Prostate gland (tissue), 2 donors: Measurements from ENCODE around the gene FMN2. TPM values are rescaled to one million over a fixed set of nuclear protein-coding genes. Genes with fewer than 3 reads are reported as not detected.

Experiments
- DNase-seq: peaks from one replicate; pipeline ENCODE4 v3.0.0-alpha.2; 2019; ENCODE audit warnings: low spot score
- H3K27ac ChIP-seq, 2 donors: fragments of 200-600 bp; sonication (generic); 2 replicates each; pipeline ENCODE4 v1.5.1; 2017 to 2019
- H3K27me3 ChIP-seq: fragments of 200-600 bp; sonication (generic); replicated peaks from 2 replicates; pipeline ENCODE4 v1.5.1; 2019; ENCODE audit not compliant: insufficient read depth
- H3K36me3 ChIP-seq, 2 donors: fragments of 200-600 bp; sonication (generic); 1 replicate in 1 of 2; 2 replicates in 1 of 2; pipeline versions ENCODE4 v1.5.1 to v1.8.1; 2017 to 2019
- H3K4me1 ChIP-seq: fragments of 200-600 bp; sonication (generic); replicated peaks from 2 replicates; pipeline ENCODE4 v1.5.1; 2019
- H3K4me3 ChIP-seq, 2 donors: fragments of 200-600 bp; sonication (generic); 2 replicates each; pipeline ENCODE4 v1.5.1; 2017 to 2019
- H3K9me3 ChIP-seq: fragments of 200-600 bp; sonication (generic); 2 replicates; pipeline ENCODE4 v1.5.1; 2017
- POLR2A ChIP-seq: fragments of 450-650 bp; IDR thresholded peaks from one replicate; pipeline ENCODE4 v1.6.1; 2016; ENCODE audit warnings: antibody characterized with exemption, mild to moderate bottlenecking
- POLR2AphosphoS5 ChIP-seq: sonication (generic); formaldehyde crosslinking; IDR thresholded peaks from one replicate; pipeline ENCODE4 v1.6.1; 2017; ENCODE audit warnings: antibody characterized with exemption
- WGBS: methylation state at CpG from one replicate; pipeline ENCODE4 v1.1.5; 2018; 5-methylcytosine and 5-hydroxymethylcytosine counted together
- intact Hi-C: fragments of 100-400 bp; cut with DNase I; formaldehyde crosslinking; loops from one replicate; pipeline ENCODE4 v1.14.2; 2022
- total RNA-seq, 2 donors: library from RNA; depleted of rRNA; stranded (reverse); fragments of >200 nt; gene quantifications; one replicate each; pipeline ENCODE4 v1.1.0, GENCODE V29; 2016
- TF ChIP-seq, protein P1 (sequence below), 4 experiments: fragments of 200-600 bp in 2 of 4; fragments of 450-650 bp in 2 of 4; sonication (generic) in 2 of 4; IDR thresholded peaks; 1 replicate in 3 of 4; 2 replicates in 1 of 4; pipeline ENCODE4 v1.5.1; 2016 to 2019; ENCODE audit warnings: antibody characterized with exemption in 4 of 4, mild to moderate bottlenecking in 2 of 4, moderate library complexity in 2 of 4

Gene FMN2
- total RNA-seq, 2 donors from 2014 or later, result 0.27 to 4.8 TPM

DNA sequence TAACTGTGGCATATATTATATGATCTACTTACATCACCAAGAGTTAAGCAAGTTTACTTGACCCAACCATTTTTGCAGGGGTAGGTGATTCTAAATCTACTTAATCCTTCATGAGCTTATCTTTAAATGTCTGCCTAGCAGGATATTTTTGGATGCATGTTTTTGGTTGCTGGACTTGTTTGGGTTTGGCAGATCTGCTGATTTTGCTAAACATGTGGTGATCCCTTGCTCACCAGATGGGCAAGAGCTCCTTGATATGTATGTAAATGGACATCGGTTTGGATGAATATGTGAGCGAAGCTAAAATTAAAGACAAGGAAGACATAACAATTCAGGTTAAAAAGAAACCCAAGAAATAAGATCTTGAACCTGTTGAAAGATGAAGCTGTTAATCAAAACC lies 36.7 kb downstream of the FMN2 start:
- 99% methylated on average over 2 of the region's 2 CpGs for WGBS
- no peak for DNase-seq
- no peaks in the 10 kb centered on the region for H3K9me3 ChIP-seq
- no peaks in the 10 kb centered on the region for H3K4me1 ChIP-seq
- H3K36me3 ChIP-seq, result no peaks in the 10 kb centered on the region
- no peak overlapping the region for H3K27ac ChIP-seq
- intact Hi-C loops, result no loop called here
- no peaks in the 10 kb centered on the region for H3K27me3 ChIP-seq
- H3K4me3 ChIP-seq, result no peak overlapping the region
- TF ChIP-seq POLR2AphosphoS5, result no peak
- no peak for TF ChIP-seq POLR2A
- TF ChIP-seq, protein P1, sequence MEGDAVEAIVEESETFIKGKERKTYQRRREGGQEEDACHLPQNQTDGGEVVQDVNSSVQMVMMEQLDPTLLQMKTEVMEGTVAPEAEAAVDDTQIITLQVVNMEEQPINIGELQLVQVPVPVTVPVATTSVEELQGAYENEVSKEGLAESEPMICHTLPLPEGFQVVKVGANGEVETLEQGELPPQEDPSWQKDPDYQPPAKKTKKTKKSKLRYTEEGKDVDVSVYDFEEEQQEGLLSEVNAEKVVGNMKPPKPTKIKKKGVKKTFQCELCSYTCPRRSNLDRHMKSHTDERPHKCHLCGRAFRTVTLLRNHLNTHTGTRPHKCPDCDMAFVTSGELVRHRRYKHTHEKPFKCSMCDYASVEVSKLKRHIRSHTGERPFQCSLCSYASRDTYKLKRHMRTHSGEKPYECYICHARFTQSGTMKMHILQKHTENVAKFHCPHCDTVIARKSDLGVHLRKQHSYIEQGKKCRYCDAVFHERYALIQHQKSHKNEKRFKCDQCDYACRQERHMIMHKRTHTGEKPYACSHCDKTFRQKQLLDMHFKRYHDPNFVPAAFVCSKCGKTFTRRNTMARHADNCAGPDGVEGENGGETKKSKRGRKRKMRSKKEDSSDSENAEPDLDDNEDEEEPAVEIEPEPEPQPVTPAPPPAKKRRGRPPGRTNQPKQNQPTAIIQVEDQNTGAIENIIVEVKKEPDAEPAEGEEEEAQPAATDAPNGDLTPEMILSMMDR (IDR thresholded peaks at IDR 0.05), result no peak

DNA sequence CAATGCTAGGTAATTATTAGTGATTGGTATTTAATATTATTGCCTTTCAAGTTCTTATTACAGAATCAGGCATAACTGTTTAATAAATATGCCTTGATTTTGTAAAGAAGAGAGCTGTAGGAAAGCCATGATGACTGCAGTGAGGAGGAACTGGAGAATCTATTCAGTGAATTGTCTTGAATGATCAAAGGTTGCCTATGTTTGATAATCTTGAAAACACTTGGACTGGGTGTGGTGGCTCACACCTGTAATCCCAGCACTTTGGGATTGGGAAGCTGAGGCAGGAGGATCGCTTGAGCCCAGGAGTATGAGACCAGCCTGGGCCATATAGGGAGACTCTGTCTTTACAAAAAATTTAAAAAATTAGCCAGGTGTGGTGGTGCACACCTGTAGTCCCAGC lies 42.4 kb downstream of the FMN2 start:
- no peak for DNase-seq
- no peaks in the 10 kb centered on the region for H3K9me3 ChIP-seq
- H3K4me3 ChIP-seq, result no peak overlapping the region
- no peaks in the 10 kb centered on the region for H3K36me3 ChIP-seq
- intact Hi-C loops, result no loop called here
- H3K27me3 ChIP-seq, result no peaks in the 10 kb centered on the region
- no peaks in the 10 kb centered on the region for H3K4me1 ChIP-seq
- no peak for TF ChIP-seq POLR2AphosphoS5
- TF ChIP-seq, protein P1 (IDR thresholded peaks at IDR 0.05), result no peak
- no peak for TF ChIP-seq POLR2A
- H3K27ac ChIP-seq, result no peak overlapping the region
- WGBS, result 94% methylated on average over 1 of the region's 1 CpG

DNA sequence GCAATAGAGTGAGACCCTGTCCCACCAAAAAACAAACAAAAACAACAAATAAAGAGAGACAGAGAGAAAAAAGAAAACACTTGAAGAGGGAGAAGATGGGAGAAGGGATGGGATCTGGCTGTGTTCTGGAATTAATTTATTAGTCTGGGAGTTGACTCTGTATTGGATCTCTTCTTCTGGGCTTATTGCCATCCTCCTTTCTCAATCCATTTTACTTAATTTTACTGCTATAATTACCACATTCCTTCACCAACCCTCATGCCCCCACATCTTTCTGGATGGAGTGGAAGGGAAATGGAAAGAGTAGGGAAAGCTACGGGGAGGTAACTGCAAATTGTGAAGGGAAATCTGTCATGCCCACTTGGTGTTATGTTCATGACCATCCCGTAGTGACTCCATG lies 42.9 kb downstream of the FMN2 start:
- no peak overlapping the region for H3K4me3 ChIP-seq
- TF ChIP-seq POLR2A, result no peak
- TF ChIP-seq, protein P1 (IDR thresholded peaks at IDR 0.05), result no peak
- TF ChIP-seq POLR2AphosphoS5, result no peak
- H3K4me1 ChIP-seq, result no peaks in the 10 kb centered on the region
- H3K9me3 ChIP-seq, result no peaks in the 10 kb centered on the region
- H3K27me3 ChIP-seq, result no peaks in the 10 kb centered on the region
- H3K27ac ChIP-seq, result no peak overlapping the region
- WGBS, result 72% methylated on average over 2 of the region's 2 CpGs
- intact Hi-C loops, result no loop called here
- no peaks in the 10 kb centered on the region for H3K36me3 ChIP-seq
- DNase-seq, result no peak

DNA sequence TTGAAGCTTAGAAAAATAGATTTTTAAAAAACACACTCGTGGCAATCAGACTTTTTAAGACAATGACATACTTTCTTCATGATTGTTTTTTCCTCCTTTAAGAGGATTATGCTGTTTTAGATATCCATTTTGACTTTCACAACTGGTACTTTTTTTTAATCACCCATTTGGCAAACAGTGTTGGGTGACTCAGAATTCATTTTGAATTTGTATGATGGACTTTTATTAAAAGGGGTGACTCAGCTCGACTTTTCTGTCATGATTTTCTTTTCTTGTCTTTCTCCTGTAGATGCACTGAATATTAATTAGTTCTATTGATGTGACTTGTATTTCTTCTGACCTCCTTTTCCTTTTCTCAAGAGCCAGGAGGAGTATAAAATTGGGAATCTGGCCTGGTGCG lies 44.7 kb downstream of the FMN2 start:
- DNase-seq, result no peak
- no peaks in the 10 kb centered on the region for H3K27me3 ChIP-seq
- no peaks in the 10 kb centered on the region for H3K4me1 ChIP-seq
- TF ChIP-seq POLR2A (no peak), POLR2AphosphoS5 (no peak)
- TF ChIP-seq, protein P1 (IDR thresholded peaks at IDR 0.05), result no peak
- H3K36me3 ChIP-seq, result no peaks in the 10 kb centered on the region
- no peak overlapping the region for H3K27ac ChIP-seq
- intact Hi-C loops, result no loop called here
- whole genome bisulfite sequencing, result 80% methylated on average over 3 of the region's 3 CpGs
- H3K9me3 ChIP-seq, result no peaks in the 10 kb centered on the region
- H3K4me3 ChIP-seq, result no peak overlapping the region

DNA sequence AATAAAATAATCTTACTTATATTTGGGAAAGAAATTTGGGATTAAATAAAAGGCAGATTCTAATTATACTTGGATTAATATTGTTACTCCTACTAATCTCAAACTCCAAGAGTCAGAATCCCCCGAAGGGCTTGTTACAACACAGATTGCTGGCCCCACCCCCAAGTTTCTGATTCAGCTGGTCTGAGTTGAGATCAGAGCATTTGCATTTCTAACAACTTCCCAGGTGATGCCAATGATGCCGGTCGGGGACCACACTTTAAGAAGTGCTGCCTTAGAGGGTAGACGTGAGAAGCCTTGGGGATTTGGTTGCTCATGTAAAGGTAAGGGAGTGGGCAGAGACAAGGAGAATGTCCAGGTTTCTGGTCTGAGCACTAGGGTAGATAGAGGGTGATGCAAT lies 47.2 kb downstream of the FMN2 start:
- WGBS, result 68% methylated on average over 4 of the region's 4 CpGs
- intact Hi-C loops, result no loop called here
- Histone ChIP-seq H3K4me3 (no peak overlapping the region), H3K4me1 (no peaks in the 10 kb centered on the region), H3K36me3 (no peaks in the 10 kb centered on the region), H3K27ac (no peak overlapping the region), H3K27me3 (no peaks in the 10 kb centered on the region), H3K9me3 (no peaks in the 10 kb centered on the region)
- no peak for DNase-seq
- TF ChIP-seq, protein P1 (IDR thresholded peaks at IDR 0.05), result no peak
- TF ChIP-seq POLR2AphosphoS5, result no peak
- TF ChIP-seq POLR2A, result no peak
